ENCODE data around the gene IFI27L2.

IFI27L2 gene

GRCh38 chr14:94121485-94121884 lies 7.9 kb downstream of the IFI27L2 start:
- no peak for DNase-seq

- DNase-seq = no peak
Observed at GRCh38 chr14:94120667-94121340, 8.6 kb downstream of the IFI27L2 start.

GRCh38 chr14:94119071-94119470 lies 10.3 kb downstream of the IFI27L2 start:
- no peak for DNase-seq

GRCh38 chr14:94117856-94118255 lies 11.5 kb downstream of the IFI27L2 start:
- no peak for DNase-seq

DNA sequence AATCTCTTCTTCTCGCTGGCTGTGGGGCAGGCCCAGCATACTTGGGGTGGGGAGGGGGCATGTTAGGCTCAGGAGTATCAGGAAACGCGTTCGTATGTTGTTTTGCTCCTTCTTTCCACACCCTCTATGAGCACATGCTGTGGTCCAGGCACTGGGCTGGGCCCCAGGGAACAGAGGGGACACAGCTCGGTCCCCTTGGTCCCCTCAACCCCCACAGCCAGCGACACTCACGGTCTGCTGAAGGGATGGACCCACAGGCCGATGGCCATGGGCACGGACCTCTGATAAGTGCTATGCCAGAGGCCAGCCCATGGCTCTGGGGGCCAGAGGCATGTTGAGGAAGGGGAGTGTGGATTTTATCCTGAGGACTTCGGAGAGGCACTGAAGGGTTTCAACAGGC lies 12.7 kb downstream of the IFI27L2 start:
- no peak for DNase-seq

- no peak for DNase-seq
Observed at GRCh38 chr14:94115631-94116030, 13.8 kb downstream of the IFI27L2 start.

GRCh38 chr14:94115058-94115591 lies 14.3 kb downstream of the IFI27L2 start:
- DNase-seq = no peak

DNA sequence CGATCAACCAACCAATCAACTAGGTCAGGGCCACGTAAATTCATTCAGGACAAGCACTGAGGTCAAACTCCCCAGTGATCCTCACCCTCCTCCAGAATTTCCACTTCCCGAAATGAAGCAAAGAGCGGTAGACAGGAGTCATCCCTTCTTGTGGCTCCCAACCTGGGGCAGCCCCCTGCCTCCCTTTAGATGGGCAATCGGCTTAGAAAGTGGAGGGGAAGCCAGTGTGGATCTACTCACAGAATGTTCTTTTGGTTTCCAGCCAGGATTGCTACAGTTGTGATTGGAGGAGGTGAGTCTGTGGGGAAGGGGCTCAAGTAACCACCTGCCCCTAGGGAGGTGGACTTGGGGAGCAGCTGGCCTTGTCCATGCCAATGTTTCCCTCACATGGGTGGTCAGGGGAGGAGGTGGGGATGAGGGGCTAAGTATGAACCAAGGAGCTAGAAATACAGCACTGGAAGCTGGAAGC lies 14.8 kb downstream of the IFI27L2 start:
- no peak for DNase-seq

DNA sequence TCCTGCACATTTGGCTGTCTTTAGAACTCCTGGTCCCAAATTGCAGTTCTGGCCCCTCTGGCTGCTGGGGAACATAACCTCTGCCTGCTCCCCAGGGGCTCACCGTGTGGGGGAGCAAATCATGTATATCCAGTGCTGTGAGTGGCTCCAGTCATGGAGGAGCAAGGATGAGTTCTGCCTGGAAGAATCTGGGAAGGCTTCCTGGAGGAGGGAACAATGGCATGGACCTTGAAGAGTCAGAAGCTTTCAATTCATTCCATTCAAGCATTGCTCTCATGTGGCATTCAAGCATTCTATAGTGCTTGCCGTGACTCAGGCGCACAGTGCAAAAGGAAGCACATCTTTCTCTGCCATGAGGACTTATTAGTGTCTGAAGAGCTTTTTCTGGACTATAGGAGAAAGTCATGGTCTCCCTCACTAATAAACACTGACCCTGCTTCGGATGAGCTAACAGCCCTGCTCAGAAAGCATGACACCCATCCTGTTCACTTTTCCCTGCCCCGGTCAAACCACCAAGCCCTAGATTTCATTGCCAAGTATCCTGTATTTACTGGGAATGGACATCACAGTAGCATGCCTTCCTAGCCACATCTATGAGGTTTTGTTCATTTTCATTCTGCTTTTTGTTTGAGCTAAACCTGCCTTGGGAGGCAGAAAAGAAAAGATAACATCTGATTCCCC lies 15.4 kb downstream of the IFI27L2 start:
- DNase-seq = no peak

DNA sequence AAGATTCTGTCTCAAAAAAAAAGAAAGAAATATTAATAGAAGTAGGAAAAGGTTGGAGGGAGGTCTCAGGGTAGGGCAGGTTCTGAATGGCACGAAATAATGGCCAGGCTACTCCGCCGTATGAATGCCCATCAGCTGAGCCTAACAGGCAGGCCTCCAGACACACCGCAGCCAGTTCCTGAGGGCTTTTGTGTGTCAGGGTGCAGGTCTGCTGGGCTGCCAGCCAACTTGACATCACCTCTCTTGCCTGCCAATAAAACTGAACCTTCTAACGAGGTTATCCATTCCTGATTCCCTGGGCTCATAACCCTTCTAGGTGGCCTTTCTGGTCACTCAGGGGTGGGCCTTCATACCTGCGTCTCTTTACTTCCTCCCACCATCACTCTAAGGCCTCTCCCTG lies 15.9 kb downstream of the IFI27L2 start:
- no peak for DNase-seq

GRCh38 chr14:94113073-94113472 lies 16.3 kb downstream of the IFI27L2 start:
- DNase-seq = no peak

- DNase-seq = no peak
Observed at GRCh38 chr14:94112513-94113063, 16.8 kb downstream of the IFI27L2 start.

DNA sequence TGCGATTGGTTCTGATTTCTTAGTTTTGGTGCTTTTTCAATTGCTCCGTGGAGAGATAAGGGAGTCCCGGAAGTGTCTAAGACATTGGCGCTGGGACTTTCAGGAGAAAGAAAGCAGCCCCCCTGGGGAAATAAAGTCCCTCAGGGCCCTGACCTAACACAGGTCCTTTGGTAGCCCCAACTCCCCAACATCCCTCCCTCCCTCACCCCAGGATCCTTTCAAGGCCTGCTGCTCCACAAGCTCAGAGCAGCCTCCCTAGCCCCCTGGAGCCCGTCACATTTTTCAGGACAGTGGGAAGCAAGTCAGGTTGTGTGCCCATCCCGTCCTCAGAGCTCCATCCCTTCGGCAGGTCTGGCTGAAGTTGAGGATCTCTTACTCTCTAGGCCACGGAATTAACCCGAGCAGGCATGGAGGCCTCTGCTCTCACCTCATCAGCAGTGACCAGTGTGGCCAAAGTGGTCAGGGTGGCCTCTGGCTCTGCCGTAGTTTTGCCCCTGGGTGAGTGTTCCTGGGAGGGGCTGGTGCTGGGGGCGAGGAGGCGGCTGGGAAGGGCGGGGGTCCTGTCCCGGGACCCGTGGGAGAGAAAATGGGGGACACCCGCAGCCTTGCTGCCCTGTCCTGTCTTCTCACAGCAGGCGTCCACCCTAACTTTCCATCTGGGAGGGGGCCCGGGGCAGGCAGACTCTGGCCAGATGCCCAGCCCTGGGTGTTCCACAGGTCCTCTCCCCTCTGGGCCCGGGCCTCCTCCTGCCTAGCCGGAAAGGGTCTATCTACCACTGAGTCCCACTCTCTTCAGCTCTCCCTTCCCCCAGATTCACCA lies 17.9 kb downstream of the IFI27L2 start:
- DNase-seq = no peak

DNA sequence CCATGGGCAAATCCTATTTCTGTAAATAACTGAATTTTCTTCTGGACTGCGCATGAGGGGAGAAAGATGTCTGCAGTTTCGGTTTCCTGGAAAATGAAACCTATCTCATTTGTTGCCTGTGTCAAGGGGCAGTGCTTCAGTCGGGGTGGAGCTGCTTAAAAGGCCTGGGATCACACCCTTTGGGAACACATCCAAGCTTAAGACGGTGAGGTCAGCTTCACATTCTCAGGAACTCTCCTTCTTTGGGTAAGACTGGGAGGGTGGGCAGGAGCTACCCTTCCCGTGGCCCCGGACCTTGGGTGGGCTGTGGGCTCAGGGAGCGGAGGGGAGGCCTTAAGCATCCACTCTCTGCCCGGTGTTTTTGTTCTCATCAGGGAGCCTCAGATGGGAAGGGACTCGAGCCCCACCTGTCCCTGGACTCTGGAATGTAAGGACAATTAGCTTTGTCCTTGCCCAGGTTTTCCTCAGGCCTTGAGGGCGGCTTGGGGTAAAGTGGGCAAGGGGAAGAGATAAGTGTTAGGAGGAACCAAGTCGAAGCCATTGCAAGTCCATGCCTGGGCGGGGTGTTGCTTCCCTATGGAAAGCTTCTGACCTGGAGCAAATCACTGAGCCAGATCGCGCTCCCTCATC lies 18.7 kb downstream of the IFI27L2 start, which contains the start of gene IFI27:
TSS of gene IFI27 (plus strand) at position 185 of the 630 bp plus-strand sequence.
- DNase-seq = no peak

- no peak for DNase-seq
Observed at GRCh38 chr14:94109915-94110250, 19.5 kb downstream of the IFI27L2 start.

GRCh38 chr14:94104731-94105130 lies 24.7 kb downstream of the IFI27L2 start:
- DNase-seq = no peak

GRCh38 chr14:94103554-94104150 lies 25.8 kb downstream of the IFI27L2 start:
- no peak for DNase-seq

GRCh38 chr14:94102768-94103482 lies 26.5 kb downstream of the IFI27L2 start:
- no peak for DNase-seq

DNA sequence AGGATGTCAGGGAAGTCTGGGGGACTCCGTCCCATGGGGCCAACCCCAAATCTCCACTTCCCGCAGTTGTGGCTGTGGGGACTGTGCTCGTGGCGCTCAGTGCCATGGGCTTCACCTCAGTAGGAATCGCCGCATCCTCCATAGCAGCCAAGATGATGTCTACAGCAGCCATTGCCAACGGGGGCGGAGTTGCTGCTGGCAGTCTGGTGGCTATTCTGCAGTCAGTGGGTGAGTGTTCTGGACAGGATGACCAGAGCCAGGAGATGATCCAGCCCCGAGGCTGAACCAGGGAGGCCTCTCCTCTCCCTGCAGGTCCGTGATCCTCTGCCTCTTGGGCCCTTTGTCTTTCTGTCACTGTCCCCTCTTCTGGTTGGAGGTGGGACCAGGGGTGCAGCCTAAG lies 27.7 kb downstream of the IFI27L2 start:
- DNase-seq = no peak

GRCh38 chr14:94100847-94101246 lies 28.6 kb downstream of the IFI27L2 start:
- no peak for DNase-seq

DNA sequence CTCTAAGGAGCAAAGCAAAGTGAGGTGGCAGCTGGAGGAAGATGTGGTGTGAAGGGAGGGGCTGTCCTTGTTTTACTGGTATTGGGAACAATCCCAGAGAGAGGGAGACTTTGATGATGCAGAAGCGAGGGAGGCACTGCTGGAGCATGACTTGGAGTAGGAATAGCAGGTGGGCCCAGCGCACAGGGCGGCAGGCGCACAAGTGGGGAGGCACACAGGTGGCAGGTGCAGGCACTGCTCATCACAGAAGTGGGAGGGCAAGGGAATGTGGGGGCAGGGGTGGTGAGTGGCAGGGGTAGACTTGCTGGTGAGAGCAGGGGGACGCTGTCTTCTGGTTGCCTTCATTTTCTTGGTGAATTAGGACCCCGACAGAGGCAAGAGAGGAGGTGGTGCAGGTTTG lies 30.4 kb downstream of the IFI27L2 start:
- DNase-seq = no peak
